ENCODE measurements around the gene SH2B3.
"Not testable (repeated sequence)": the region's sequence is repeated elsewhere in the genome, so short reads cannot be mapped to it uniquely, and the experiment has no call there.

The SH2B3 gene

DNA sequence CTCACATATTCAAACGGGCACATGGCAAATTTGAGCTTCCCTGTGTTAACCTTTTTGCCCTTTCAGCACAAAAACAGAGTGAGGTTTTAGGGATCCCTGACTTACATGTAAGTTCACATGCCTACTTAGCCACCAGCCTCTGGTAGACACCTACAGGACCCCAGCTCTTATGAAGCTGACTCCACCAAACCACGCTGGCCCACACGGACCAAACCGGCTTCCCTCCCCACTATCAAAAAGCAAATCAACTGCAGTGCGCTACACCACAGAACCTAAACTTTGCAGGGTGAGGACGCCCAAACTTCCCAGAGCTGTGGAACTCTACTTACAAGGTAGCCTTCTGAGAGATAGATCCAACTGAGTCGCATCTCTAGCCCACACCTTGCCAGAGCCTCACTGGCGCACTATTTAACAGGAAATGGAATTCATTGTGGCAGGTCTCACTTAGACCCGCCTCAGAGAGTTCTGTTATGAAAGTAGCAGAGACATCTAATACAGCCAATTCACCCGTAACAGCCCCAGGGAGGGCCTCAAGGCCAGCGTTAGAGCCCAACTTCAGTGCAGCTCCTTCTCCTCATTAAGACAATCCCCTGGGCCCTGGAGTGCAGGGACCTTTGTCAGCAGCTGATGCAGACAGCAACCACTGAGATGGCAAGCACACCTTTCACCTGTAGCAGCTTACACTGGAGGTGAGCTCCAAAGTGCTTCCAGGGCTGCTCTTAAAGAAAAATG lies 49.2 kb downstream of the SH2B3 start:
- no peak for DNase-seq
- TF ChIP-seq GATA1 (IDR thresholded peaks at IDR 0.05; ENCODE audit: low read depth, low read length) (no peak), POLR2A (IDR thresholded peaks at IDR 0.05; ENCODE audit: low read length) (no peak)

DNA sequence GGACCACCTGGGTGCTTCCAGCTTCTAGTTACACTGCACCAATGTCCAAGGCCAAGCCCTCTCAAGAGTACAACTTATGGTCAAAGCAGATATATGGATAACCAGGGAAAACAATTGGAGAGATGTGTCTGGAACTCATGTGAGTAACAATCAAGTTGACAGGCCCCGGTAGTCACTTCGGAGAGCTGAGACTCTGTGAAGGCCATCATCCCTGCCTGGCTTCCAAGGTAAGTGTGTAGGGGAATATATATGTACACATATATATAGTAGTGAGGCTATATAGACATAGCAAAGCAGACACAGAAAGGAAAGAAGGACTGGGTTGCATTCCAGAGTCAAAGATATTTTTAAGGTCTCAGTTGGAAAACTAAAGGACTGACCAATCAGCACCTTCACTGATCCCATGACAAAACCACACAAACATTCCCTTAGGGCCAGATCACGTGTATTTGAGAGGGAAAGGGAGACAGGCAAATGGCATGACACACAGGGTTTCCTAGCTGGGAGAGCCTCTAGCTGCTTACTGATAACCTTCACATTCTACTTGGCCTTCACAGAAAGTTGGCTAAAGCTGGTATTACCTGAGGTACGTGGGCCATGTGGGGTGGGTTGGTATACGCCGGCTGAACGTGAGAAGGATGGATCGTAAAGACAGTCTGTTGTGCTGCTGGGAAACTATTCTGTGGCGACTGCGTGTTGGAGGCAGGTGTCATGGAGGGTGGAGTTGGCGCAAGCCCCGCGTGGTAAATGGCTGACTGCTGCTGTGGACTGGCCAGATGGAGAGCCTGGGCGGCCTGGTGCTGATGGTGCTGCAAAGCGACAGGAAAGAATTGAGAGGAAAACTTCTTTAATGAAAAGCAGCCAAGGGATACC lies 50.0 kb downstream of the SH2B3 start:
- TF ChIP-seq POLR2A (IDR thresholded peaks at IDR 0.05; ENCODE audit: low read length): no peak
- no peak for DNase-seq

DNA sequence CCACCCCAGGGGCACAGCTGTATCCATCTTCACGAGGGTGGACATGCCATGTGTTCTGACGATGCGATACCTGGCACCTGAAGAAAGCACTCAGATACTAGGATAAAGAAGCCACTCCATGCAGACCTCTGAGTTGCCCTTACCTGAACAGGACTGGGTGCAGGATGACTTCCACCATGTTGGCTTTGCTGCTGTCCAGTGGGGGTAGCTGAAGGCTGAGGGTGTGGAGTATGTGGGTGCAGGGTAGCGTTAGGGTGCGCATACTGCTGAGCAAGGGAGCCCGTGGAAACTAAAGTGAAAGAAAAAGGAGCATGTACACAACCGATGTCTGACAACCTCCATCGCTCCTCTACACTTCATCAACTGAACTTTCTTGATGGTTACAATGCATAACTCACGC lies 51.3 kb downstream of the SH2B3 start:
- no peak for DNase-seq
- no peak for TF ChIP-seq POLR2A (IDR thresholded peaks at IDR 0.05; ENCODE audit: low read length)
- TF ChIP-seq GATA1 (IDR thresholded peaks at IDR 0.05; ENCODE audit: low read depth, low read length): no peak

DNA sequence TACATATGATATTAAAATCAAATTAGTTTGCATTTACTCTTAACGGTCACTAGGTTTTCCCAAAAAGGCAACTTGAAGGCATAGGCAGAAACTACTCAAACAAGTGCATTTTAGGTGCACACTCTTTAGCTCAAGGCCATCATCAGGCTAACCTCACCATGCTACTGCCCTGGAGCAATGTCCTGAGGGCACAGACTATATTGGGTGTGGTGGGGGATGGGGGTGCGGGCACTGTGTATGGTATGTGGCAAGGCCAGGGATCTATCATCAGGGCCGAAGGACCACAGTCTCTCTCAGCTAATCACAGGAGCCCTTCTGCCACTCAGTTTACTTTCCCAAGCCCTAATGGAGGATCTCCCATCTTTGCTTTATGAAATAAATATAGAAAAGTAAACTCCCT lies 51.9 kb downstream of the SH2B3 start:
- DNase-seq: no peak
- TF ChIP-seq GATA1 (IDR thresholded peaks at IDR 0.05; ENCODE audit: low read depth, low read length) (no peak), POLR2A (IDR thresholded peaks at IDR 0.05; ENCODE audit: low read length) (no peak)

DNA sequence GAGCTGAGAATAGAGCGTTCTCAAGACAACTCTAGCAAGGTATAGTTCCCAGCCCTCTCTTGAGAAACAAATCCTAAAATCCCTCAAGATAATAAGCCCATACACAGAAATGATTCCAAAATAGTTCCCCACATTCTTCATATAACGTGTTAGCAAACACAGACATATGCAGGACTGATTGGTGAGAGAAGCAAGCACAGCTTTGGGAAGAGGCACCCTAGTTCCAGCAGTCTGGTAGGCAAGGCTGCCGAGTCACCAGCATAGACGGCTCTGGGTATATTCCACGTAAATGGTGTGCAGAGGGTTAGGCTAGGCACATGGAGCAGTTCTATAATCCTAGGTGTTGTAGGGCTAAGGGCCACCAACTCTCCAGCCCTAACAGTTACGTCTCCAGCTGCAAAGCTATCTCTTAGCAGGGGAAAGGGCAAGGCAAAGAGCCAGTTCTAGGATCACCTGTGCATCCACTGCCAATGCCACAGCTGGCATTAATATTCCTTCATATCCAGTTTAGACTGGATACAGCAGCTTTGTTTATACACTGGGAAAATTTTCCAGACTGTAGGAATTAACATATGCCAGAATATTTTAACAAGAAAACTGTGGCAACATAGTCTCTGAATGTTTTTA lies 52.9 kb downstream of the SH2B3 start:
- no peak for DNase-seq
- TF ChIP-seq GATA1 (IDR thresholded peaks at IDR 0.05; ENCODE audit: low read depth, low read length): no peak

DNA sequence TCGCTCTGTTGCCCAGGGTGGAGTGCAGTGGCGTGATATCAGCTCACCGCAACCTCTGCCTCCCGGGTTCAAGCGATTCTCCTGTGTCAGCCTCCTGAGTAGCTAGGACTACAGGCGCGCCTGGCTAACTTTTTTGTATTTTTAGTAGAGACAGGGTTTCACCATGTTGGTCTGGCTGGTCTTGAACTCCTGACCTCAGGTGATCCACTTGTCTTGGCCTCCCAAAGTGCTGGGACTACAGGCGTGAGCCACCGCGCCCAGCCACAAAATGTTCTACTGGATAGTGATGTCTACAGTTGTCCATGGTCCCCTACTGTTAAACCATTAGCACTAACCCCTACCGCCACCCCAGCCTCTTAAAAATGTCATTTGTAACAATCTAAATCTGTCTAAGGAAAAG lies 54.4 kb downstream of the SH2B3 start:
- not testable (repeated sequence) for DNase-seq

DNA sequence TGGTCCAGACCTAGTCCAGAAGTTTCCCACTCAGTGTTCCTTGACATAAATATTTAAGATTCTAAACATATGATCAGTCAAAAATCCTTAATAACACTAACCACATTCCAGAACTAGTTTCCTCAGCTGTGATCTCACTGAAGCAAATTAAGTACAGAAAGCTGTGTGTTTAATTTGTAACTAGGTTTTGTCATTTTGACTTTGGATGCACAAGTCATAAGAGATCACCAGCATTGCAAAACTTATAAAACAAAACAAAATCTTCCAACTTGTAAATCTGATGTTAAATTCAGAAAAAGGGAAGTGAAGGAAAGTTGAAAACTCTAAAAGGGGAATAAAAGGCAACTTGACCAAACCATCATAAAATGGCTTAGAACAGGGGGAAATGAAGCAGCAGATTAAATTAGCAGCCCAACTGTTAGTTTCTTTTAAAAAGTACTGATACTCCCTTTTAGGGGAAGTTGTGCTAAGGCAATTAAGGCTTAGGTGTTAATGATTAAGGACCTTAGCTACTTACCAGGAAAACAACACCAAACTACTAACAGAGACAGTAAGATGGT lies 56.6 kb downstream of the SH2B3 start:
- DNase-seq: no peak
- TF ChIP-seq GATA1 (IDR thresholded peaks at IDR 0.05; ENCODE audit: low read depth, low read length) (no peak), POLR2A (IDR thresholded peaks at IDR 0.05; ENCODE audit: low read length) (no peak)

DNA sequence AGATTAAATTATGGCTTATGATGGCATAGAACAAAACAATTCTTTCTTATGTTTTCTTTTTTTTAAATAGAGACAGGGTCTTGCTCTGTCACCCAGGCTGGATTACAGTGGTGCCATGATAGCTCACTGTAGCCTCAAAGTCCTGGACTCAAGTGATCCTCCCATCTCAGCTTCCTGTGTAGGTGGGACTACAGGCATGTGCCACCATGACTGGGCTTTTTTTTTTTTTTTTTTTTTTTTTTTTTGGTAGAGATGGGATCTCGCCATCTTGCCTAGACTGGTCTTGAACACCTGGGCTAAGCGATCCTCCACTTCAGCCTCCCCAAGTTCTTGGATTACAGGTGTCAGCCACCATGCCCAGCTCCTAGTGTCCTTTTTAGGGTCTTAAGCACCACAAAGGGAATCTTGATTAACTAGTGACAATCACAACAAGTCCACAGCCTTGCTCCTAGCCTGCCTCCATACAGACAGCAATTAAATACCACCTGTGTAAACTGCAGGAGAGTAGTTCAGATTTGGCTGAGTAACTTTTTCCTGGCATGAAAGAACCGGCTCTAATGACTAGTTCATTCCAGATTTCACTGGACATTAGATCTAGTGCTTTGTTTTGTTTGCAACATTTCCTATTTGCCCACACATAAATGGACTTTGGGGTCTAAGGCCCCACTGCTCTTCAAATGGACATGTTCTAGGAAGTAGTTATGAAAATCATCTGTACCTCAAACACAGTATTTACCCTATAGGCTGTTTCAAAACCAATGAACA lies 61.6 kb downstream of the SH2B3 start:
- peak in 1 of 2 experiments; percentile 18 for DNase-seq
- TF ChIP-seq POLR2A (IDR thresholded peaks at IDR 0.05; ENCODE audit: low read length) (no peak), GATA1 (IDR thresholded peaks at IDR 0.05; ENCODE audit: low read depth, low read length) (no peak)

DNA sequence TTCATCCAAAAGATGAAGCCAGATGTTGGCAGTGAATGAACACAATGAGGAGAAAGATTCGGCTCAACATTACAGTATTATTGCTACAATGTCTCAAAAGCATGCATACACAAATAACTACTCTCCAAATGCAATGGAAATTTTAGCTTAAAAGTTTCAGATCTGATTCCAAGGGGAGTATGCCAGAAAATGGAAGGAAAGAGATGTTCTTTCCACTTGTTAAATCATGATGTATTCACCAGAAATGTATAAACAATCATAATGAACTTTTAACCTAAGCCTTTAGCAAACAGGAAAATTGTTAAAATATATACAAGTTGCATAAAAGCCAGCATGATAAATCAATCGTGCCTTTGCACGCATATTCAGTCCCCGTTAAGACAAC lies 62.1 kb downstream of the SH2B3 start:
- TF ChIP-seq GATA1 (IDR thresholded peaks at IDR 0.05; ENCODE audit: low read depth, low read length) (no peak), POLR2A (IDR thresholded peaks at IDR 0.05; ENCODE audit: low read length) (no peak)
- DNase-seq: no peak

DNA sequence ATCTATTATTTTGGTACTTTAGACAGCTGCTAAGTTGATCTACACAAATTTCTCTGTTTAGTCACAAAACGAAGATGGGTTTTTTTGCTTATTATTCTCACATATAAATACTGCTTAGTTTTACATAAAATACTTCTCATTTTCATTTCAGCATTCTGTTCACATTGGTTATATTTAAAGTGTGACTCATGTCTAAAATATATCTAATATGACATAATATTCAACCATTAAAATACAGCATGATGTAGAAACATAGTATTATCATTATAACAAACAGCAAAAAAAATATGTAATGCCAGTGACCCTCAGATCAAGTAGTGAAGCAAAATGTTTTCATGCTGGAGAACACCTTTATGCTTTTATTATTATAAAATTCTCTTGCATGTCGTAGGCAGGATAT lies 63.7 kb downstream of the SH2B3 start:
- no peak for DNase-seq
- TF ChIP-seq POLR2A (IDR thresholded peaks at IDR 0.05; ENCODE audit: low read length) (no peak), GATA1 (IDR thresholded peaks at IDR 0.05; ENCODE audit: low read depth, low read length) (no peak)

DNA sequence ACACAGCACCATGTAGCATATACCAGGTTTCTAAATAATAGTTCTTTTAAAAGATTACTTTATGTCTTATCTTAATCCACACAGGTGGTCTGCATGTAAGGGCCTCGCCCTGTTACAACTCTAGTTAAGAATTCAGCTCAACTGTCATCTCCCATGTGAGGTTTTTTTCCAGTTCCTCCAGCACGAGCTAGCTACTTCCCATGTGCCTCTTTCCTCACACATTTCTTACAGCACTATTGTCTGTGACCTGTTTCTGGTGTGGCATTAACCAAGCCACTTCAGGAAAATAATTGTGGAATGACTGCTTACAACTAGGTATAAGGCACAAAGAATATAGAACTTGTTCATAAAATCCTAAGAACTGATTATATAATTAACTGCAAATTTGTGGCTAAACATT lies 65.5 kb downstream of the SH2B3 start:
- DNase-seq: peak; percentile 16 to 57
- no peak for TF ChIP-seq POLR2A (IDR thresholded peaks at IDR 0.05; ENCODE audit: low read length)
- TF ChIP-seq GATA1 (IDR thresholded peaks at IDR 0.05; ENCODE audit: low read depth, low read length): no peak

DNA sequence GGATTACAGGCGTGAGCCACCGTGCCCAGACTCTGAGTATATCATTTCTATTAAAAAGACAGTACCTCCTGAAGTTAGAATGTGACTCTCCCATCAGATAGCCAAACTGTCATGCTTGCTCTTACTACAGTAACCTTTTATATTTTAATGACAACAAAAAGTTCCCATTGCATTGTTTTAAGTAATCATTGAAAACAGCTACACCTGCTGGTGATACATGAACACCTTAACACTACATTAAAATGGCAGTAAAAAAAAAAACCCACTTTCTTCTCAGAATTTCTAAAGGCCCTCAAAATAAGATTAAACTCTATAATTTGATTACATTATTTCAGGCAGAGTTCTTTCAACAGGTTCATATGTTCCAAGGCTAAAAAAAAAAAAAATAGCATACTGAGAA lies 76.7 kb downstream of the SH2B3 start:
- TF ChIP-seq GATA1 (IDR thresholded peaks at IDR 0.05; ENCODE audit: low read depth, low read length) (no peak), POLR2A (IDR thresholded peaks at IDR 0.05; ENCODE audit: low read length) (no peak)
- DNase-seq: peak in 1 of 2 experiments; percentile 7

DNA sequence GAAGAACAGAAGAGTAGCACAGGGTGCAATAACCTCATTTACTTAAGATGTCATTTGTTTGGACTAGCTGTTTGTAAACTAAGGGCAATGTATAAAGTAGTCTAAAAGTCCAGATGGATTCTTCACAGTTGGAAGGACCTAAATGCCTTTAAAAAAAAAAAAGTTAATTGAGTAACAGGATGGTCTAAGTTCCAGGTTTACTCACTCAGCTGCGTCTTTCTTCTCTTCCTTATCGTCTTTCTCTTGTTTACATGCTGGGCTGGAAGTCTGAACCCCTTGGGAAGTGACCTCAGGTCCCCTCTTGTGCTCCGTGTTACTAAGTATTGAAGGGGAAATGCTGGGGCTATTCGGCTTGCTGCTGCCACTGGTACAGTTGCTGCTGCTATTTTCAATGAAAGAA lies 82.5 kb downstream of the SH2B3 start:
- no peak for DNase-seq
- TF ChIP-seq POLR2A (IDR thresholded peaks at IDR 0.05; ENCODE audit: low read length) (no peak), GATA1 (IDR thresholded peaks at IDR 0.05; ENCODE audit: low read depth, low read length) (no peak)

DNA sequence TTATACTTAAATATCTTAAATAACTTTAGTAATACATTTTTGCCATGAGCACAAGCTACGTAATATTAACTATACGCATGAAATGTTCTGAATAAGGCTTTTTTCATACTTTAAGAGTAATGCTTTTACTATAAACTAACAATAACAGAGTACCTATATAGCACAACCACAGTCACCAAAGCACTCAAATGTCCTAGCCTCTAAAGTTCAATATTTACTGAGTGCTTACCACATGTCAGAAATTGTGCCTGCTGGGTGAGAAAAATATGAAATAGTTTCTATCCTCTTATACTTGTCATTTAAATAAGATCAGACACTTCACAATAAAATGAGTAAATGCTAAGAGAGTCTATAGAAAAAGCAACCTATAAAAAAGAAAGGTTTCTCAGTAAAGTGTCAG lies 83.1 kb downstream of the SH2B3 start:
- TF ChIP-seq POLR2A (IDR thresholded peaks at IDR 0.05; ENCODE audit: low read length) (no peak), GATA1 (IDR thresholded peaks at IDR 0.05; ENCODE audit: low read depth, low read length) (no peak)
- DNase-seq: no peak

DNA sequence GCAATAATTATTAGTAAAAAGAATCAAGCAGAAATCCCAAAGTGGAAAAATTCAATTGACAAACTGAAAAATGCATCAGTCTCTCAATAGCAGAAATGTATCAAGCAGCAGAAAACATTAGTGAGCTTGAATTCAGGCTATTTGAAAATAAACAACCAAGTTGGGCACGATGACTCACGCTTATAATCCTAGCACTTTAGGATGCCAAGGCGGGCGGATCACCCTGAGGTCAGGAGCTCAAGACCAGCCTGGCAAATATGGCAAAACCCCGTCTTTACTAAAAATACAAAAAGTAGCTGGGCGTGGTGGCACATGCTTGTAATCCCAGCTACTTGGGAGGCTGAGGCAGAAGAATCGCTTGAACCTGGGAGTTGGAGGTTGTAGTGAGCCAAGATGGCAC lies 87.3 kb downstream of the SH2B3 start:
- not testable (repeated sequence) for DNase-seq
